ENCODE results near the gene DTL.
A peak's percentile ranks its signal among the peaks of the same experiment; 100 is the strongest.

DNA sequence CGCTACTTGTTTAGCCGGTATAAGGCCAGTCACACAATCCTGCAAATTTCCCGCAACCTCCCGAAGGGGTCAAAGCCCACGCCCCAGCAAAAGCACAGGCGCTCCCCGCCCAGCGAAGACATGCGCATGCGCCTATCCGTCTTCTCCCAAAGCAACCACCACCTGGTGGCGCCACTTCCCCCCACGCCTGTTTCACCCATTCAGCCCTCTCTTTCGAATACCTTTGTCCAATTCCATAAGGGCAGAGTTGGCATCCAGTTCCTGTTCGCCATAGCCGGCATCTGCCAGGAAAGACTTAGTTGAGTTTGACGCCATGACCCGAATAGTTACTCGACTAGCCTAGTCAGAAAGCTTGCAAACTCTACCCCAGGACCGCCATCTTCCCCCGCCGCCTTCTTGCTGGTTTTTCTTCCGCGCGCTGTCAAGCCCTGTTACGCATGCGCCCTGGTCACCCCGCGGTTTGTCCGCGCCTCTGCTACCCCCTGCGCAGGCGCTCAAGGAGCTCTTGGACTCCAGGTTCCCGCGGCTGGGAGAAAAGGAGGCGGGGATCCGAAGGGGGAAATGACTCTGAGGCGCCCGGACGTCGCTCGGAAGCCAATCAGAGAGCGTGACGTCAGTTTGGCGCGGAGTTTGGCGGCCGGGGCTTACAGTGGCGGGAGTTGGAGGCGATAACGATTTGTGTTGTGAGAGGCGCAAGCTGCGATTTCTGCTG is at the start of gene DTL, which contains the start of gene INTS7:
- TF ChIP-seq POLR2A (IDR thresholded peaks at IDR 0.05): peak in 1 of 2 donors; percentile 52
- TF ChIP-seq, protein P1, sequence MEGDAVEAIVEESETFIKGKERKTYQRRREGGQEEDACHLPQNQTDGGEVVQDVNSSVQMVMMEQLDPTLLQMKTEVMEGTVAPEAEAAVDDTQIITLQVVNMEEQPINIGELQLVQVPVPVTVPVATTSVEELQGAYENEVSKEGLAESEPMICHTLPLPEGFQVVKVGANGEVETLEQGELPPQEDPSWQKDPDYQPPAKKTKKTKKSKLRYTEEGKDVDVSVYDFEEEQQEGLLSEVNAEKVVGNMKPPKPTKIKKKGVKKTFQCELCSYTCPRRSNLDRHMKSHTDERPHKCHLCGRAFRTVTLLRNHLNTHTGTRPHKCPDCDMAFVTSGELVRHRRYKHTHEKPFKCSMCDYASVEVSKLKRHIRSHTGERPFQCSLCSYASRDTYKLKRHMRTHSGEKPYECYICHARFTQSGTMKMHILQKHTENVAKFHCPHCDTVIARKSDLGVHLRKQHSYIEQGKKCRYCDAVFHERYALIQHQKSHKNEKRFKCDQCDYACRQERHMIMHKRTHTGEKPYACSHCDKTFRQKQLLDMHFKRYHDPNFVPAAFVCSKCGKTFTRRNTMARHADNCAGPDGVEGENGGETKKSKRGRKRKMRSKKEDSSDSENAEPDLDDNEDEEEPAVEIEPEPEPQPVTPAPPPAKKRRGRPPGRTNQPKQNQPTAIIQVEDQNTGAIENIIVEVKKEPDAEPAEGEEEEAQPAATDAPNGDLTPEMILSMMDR (IDR thresholded peaks at IDR 0.05): peak; percentile 81 to 97 (median 90)
